Activated CD8-positive, alpha-beta memory T cell treated with anti-CD3 and anti-CD28 coated beads for 48 hours (primary cell): Measurements from ENCODE around the gene PLVAP.

ENCODE experiments used
- DNase-seq, 3 experiments: peaks; one replicate each; pipeline ENCODE4 v3.0.0-alpha.2; 2020; ENCODE audit warnings: low read depth in 2 of 3, low spot score in 2 of 3

Gene PLVAP

DNA sequence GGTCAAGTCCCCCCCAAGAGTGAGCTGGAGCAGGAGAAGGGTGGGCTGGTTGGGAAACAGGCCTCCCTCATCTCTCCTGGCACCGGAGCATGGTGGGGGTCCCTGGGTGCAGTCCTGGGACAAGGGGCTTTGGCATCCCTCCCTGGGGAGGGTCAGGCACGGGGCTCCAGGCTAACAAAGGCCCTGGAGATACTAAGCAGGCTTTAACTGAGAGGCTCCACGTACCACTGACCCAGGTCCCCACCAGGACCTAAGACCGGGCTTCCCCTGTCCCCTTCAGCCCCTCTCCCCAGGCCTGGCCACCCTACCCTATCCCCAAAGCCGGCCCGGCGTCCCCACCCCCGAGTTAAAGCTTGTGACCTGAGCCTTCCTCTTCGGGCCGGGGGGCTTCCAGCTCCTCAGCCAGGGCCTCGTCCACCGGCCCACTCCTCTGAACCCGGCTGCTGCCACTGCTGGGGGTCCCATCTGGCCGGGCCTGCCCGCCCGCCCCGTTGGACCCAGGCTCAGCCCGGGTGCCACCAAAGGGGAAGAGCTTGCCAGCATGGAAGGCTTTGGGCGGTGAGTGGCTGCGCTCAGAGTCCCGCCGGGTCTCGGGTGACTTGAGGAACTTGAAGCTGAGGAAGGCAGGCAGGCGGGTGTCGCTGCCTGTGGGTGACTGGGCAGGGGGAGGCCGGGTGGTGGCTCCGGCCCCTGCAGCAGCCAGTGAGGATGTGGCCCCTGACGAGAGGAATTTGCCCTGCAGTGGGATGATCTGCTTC, 52.6 kb downstream of the PLVAP start:
- DNase-seq, result no peak

DNA sequence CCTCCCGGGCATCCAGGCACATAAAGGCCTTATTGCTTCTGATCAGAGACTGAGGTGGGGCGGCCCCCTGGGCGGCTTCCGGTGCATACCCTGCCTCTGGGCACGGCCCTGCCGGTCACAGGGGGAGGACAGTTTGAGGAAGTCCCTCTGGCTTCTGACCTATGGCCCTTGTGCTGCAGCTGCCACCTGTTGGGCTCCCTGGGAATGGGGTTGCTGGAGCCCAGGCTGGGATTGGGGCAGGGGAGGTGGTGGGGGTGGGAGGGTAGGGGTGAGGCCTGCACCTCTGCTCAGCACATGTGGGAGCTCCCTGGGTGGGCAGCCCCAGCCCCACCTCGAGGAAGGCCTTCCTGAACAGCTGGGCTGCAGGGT, 53.2 kb downstream of the PLVAP start:
- no peak for DNase-seq

DNA sequence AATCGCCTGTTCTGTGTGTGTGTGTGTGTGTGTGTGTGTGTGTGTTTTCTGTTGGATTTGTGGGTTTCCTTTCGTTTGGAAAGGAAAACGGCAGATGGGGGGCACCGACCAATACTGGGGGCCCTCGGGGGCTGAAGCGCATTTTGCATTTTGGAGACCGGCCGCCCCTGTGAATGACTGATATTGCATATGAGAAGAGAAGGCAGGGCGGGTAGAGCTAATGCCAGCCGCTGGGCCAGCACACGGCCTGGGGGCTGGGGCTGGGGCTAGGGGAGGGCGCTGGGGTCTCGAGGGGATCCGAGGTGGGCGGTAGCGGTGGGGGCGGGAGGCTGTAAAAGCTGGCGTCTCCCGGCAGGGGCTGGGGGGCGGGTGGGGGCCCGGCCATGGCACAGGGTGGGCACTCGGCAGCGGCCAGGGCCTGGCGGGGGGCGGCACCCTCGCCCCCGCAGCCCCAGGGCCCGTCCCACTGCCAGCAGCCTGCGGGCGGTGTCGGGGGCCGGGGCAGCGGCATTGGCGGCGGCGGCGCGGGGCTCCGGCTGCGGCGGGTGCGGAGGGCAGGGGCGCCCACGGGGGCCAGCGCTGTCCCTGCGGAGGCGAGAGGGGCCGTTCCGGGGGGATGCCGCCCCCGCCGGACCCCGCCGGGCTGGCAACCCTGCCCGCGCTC, 53.7 kb downstream of the PLVAP start:
- DNase-seq, result no peak

DNA sequence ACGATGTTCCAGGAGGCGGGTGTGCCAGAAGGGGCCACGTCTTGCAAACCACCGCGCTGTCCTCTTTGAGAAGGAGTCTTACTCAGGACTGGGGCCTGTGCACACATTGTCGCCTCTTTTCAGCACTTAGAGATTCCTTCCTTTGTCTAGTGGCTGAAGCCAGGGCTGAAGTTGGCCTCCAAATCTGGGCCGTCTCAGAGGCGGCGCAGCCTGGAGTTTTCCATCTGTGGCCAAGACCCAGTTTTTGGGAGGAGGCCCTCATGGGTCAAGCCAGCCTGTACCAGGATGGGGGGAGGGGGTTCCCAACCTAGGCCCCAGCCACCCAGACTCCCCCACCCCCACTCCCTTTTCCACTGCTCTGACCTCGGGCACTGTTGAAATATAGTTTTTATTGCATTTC, 54.3 kb downstream of the PLVAP start:
- no peak for DNase-seq

DNA sequence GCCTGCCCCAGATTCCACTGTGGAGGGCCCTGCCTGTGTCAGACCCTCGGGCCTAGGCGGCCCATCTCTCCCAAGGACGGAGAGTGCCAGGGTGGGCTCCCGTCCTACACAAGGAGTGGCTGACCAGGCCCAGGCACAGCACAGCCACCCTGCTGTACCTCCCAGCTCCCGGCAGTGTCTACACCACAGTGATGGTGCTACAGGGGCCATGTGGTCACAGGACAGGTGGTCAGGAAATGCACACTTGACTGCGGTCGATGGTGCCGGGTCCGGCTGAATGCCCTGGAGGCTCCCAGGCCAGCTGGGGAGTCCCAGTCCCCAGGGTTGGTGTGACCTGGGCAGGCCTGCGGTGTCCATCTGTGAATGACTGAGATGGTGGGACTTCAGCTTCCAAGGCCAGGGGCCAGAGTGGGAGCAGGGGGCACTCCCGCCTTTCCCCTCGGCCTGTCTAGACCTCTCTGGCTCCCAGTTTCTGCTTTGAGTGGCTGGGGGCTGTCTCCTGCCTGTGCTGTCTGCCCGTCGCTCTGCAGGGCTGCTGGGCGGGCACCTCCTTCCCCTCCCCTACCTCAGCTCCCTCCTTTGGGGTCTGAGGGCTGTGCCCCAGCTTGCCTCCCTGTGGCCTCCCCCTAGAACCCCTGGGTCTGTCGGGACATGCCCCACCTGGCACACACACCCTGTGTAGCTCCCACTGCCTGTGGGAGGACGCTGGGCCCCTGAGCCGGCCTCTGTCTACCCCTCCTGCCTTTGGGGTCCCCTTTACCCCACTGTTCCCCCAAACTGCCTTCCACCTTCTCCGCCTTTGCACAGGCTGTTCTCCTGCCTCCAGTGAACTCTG, 55.3 kb downstream of the PLVAP start:
- DNase-seq, result no peak

DNA sequence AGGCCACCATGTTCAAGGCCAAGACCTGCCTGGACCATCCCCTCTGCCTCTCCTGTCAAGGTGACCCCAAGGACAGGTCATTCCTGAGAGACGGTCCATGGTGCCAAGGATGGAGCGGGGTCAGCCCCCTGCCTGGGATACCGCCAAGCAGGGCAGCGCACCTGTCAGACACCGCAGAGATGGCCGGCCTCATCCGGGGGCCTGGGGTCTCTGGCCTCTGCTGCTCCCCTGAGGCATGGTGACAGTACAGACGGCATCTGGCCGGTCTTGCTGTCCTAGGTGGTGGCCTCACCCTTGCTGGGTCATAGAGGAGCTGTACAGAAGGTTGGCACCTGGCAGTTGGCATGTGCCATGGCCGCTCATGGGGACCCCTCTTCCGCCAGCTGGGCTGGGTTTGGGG, 56.7 kb downstream of the PLVAP start:
- DNase-seq, result no peak

DNA sequence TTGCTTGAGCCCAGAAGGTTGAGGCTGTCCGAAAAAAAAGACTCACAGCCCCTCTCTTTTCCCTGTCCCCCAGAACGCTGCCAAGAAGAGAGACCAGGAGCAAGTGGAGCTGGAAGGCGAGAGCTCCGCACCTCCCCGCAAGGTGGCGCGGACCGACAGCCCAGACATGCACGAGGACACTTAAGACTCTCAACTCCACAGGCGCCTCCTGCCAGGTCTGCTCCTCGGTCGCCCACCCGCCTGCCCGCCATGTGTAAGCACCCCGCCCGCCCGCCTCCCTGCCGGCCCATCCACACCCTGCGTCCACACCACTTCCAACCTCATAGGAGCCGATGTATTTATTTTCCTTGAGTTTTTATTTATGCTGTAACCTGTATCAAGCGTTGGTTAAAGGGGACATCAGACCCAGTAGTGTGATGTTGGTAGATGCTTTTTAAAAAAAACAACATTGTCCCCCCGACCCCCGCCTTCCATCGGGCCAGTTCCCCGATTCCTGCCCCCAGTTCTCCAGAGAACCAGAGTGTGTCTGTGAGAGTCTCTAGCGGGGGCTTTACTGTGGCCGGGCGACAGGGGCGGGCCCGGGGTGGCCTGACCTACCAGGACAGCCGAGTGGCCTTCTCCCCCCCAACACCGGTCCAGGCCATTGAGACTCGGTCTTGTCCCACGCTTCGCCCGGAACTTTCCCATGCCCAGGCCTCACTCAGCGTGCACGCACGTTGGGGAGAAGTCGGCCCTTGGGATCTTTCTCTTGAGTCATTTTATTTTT, 57.5 kb downstream of the PLVAP start:
- DNase-seq, result no peak

DNA sequence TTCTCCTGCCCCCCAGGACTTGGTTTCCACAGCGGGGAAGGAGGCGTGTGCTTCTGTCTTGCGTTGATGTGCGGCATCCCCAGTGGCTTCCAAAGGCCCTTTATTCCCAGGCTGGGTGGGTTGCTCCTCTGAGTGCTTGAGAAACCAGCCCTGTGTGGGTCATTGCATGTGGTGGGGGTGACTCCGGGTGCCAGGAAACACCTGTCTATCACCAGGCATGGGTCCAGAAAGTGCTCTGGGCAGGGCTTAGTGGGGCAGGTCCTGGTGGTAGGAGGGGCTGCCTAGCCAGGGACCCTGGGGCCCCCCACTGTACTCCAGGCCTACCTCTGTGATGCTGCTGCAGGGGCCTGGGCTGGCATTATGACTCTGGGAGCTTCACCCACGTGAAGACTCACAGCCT, 58.2 kb downstream of the PLVAP start:
- DNase-seq, result no peak

DNA sequence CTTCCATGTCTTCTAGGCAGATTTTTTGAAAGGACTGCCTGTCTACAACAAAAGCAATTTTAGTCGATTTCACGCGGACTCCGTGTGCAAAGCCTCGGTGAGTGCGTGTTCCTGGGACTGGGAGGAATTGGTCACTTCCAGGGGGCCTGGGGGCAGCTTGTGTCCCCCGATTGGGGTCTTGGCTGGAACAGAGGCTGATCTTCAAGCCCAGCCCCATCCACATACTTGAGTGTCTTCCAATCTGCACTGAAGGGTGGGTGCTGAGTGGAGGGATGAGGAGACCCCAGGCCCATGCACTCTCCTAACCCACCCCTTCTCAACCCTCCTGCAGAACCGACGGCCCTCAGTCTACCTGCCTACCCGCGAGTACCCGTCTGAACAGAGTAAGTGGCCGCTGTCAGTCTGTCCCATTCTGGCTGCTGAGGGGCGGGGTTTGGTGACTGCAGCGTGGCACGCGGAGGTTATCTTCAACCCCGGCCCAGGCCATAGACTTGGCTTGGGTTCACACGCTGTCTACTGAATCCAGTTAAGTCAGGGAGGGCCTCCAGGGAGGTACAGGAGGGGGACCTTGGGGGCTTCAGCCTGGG, 63.0 kb downstream of the PLVAP start:
- DNase-seq, result no peak

DNA sequence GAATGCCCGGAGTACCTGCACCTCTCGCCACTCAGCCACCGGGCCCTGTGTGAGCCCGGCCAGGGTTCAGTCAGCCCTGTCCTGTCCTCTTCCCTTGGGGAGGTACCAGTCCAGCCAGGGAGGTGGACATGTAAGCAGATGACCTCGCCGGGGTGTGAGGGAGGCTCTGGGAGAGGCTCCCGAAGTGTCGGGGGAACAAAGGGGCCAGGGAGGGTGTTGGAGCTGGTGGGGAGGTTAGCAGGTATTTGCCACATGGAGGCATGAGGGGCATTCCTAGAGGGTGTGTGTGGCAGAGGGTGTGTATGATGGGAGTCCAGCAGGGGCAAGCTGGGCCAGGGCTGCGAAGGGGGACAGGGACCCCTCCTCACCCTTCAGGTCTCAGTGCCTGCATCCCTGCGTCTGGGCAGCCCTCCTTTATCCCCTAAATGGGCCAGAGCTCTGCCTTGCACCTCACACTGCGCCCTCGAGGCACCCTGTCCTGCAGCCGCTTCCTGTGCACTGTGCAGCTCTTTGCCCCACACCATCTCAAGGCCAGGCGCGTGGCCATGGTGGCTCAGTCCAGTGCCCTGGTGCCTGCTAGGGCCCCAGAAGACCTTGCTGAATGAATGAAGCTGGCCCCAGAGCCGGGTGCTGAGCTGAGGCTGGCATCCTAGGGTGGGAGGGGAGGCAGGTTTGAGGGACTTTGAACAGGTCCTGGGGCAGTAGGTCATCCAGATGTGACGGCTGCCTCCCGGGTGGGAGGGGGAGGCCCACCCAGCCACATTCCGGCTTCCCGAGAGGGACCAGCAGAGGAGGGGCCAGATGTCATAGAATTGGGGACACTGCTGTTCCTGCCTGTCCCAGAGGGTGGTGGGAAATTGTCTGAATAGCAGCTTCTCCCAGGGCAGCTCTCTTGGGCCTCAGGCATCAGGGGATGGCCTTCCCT, 64.7 kb downstream of the PLVAP start:
- no peak for DNase-seq

DNA sequence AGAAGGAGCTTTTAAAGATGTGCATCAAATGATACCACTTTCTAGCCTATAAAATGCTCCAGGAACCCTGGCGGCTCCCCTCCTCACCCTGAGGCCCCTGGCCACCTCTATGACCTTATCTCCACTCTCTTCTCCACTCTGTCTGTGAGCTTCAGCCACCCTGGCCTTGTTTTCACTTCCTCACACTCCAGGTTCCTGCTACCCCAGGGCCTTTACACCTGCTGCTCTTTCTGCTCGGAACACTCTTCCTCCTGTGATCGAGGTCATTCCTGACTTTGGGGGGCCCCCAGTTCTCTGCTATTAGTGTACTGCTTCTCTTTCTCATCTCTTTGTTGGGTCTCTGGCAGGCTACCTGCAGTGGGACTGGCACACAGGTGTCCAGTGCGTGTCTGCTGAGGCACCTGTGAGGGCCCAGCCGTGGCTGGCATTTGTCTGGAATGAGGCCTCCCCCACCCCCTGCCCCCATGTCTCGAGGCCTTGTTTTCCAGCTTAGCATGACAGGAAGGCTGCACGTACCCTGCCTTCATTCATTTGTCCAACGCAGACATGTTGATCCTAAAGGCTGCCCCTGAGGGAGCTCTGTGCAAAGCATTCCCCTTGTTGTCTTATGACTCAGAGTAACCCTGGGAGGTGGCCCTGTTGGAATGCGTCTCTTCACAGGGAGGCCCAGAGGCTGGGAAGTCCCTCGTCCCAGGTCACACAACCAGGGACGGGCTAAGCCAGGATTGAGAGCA, 65.5 kb downstream of the PLVAP start:
- no peak for DNase-seq

DNA sequence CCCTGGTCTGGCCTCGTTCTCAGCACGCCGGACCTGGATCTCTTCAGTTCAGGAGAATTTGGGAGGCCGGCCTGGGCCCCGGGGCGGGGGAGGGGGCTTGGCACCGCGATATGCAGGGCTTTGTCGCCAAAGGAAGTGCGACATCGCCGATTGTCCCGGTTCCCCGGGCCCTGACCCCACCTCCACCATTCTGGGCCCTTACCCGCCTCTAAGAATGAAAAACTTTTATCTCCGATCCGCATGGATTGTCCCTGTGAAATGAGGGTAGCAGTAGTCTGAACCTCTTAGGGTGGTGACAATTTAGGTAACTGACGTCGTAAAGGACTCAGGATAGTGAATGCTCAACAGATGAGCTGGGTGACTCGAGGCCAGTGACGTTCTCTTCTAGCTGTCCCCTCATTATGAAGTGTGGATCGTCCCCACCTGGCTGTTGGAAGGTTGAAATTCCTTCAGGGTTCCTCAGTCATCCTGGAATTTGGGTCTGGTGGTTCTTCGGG, 67.1 kb downstream of the PLVAP start:
- DNase-seq, result no peak

DNA sequence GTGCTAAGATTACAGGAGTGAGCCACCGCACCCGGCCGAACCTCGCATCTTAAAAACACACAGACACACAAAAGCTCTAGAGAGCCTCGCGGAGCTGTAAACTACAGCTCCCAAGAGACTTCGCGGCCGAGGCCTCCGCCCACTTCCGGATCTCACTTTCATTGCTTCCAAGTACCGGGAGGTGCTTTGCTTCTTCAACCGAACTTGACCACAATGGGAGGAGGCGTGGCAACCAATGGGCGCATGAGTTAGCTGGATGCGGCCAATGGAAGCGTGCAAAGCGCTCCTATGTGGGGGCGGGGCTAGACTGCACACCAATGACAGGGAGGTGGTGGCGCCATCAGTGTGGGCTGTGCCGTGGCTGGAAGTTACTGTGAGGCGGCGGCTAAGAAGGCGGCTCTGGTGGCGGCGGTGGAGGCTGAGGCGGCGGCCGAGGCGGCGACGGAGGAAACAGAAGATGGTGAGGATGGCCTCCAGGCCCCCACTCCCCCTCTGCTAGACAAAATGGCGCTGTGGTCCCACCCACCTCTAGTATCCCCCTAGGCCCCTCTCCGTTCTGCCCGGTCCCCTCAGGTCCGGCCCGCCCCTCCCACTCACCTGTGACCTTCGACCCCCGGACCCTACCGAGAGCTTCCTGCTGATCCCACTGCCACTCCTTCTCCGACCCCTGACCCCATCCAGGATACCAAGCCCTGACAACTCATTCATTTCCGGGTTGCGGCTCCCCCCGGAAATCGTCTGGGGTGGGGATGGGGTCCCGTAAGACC, 67.8 kb downstream of the PLVAP start, which contains the start of gene DDA1:
DDA1 (plus strand) TSS at position 366 of the 767 bp plus-strand sequence; CDS start at position 458, 92 bp downstream.
- peak; percentile 87 to 97 (median 91) for DNase-seq

DNA sequence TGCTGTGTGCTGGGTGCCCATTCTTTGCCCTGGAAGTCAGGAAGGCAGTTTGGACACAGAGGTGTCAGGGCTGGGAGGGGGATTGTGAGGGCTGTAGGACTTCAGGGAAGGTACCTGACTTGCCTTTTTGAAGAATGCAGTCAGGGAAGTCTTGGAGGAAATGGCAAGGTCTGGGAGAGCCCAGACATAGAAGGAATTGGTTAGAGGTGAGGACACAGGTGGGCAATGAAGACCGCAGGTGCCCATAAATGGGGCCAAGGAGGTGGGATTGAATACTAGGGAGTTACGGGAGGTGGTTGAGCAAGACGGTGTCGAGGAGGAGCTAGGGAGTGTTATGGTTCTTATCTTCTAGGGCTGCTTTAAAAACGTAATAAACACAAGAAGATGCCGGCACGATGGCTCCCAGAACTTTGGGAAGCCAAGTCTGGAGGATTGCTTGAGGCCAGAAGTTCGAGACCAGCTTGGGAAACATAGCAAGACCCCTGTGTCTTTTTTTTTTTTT, 69.2 kb downstream of the PLVAP start:
- DNase-seq, result no peak

DNA sequence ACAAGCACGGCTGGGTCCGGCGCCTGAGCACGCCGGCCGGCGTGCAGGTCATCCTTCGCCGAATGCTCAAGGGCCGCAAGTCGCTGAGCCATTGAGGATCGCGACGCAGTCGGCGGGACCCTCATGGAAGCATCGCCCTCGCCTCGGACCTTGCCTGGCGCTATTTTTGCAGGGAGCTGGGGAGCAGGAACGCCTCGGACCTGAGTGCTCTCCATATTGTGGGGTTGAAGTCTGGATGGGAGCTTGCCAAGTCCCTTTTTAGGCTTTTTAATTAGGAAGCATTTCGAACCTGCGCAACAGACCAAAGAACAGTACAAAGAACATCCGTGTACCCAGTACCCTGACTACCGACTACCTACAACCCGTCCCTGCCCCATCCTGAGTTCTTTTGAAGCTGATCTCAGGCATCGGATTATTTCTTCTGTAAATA, 70.8 kb downstream of the PLVAP start:
- DNase-seq, result no peak

DNA sequence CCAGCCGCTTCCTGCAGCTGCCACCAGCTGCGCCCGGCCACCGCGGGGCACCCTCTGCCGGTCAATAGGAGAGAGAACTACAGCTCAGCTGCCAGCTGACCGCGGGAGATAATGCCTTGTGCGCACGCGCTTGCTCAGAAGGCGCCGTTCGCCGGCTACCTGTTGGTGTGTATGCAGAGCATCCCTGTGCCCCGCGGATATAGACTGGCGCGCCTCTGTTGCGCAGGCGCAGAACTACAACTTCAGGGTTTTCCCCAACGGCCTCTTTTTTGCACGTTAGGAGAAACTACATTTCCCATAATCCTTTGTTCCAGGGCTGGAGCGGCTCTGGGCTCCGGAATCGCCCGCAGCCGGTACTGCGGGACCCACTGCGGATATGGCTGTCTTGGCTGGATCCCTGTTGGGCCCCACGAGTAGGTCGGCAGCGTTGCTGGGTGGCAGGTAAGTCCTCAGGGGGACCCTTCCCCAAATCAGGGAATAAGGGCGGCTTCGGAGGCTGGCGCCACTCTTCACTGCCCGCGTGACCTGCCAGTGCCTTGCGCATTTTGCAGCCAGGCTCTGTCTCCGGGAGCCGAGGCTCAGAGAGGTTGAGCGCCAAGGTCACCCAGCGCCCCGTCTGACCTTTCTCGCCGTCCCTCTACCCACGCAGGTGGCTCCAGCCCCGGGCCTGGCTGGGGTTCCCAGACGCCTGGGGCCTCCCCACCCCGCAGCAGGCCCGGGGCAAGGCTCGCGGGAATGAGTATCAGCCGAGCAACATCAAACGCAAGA, 71.4 kb downstream of the PLVAP start, which contains the start of gene MRPL34:
MRPL34 (plus strand) TSS at position 356 of the 768 bp plus-strand sequence; CDS start at position 377, 21 bp downstream.
- DNase-seq, result peak; percentile 74 to 89 (median 86)

DNA sequence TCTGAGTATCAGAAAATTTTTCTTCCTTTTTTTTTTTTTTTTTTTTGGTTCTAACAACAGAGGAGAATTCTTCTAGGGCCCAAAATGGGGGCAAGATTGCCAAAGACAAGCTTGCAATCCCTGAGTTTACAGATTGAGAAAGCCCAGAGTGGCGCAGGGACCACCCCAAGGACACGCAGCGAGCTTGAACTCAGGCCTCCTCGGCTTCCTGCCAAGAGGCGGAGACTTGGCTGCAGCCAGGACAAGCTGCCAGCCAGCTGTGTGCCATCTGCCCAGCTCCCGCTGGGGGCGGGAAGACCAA, 72.0 kb downstream of the PLVAP start:
- DNase-seq, result no peak
